ENCODE results near the gene HOXD3. TPM values are rescaled to one million over a fixed set of nuclear protein-coding genes. Genes with fewer than 3 reads are reported as not detected.

The HOXD3 gene
- polyA plus RNA-seq (2011; rRNA removed) (not detected in 2 replicates), polyA minus RNA-seq (2011; rRNA and poly(A)+ RNA removed) (not detected in 2 replicates)

DNA sequence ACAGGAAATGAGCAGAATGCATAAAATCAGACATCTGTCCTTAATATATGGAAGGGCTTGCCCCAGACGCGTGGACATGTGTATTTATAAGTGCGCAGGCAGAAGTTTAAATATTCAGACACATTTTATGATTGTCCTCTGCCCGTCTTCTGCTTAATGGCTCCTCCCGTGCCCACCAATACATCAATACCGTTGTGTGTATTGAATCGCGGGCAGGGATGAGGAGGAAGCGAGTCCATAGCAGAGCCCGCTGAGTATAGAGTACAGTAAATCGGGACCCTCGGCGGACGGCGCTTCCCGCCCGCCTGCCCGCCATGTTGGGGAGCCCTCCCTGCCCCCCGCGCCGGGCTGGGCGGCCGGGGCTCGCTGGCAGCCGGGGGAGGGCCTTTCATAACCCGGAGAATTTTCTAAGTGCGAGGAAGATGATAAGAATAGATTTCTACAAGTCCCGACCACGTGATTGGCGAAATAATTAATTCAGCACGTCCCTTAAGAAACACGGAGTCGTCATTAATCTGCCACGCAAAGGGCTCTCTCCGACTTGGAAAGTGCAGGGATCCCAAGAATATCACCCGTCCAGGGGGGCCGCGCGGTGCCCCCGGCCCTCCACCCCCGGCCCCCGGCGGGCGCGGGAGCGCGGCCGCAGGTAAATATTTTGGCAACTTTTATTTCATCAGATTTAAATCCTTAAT lies at the start of gene HOXD3:
Gene HOXD3 (plus strand): TSS at position 501 of the 692 bp plus-strand sequence. CDS start 11,808 bp downstream, outside the sequence.
- CTCF ChIA-PET, result interaction anchor here (1.4 kb wide), 1 partner anchor 991 kb away, joined by 3 read pairs; no protein-coding TSS in a partner anchor
- TF ChIP-seq, protein P1, sequence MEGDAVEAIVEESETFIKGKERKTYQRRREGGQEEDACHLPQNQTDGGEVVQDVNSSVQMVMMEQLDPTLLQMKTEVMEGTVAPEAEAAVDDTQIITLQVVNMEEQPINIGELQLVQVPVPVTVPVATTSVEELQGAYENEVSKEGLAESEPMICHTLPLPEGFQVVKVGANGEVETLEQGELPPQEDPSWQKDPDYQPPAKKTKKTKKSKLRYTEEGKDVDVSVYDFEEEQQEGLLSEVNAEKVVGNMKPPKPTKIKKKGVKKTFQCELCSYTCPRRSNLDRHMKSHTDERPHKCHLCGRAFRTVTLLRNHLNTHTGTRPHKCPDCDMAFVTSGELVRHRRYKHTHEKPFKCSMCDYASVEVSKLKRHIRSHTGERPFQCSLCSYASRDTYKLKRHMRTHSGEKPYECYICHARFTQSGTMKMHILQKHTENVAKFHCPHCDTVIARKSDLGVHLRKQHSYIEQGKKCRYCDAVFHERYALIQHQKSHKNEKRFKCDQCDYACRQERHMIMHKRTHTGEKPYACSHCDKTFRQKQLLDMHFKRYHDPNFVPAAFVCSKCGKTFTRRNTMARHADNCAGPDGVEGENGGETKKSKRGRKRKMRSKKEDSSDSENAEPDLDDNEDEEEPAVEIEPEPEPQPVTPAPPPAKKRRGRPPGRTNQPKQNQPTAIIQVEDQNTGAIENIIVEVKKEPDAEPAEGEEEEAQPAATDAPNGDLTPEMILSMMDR (IDR thresholded peaks at IDR 0.05; ENCODE audit: low read depth, low read length), result no peak
- POLR2A ChIA-PET, result no interaction called here

GRCh38 chr2:176107731-176108181 lies 49.4 kb upstream of the HOXD3 start:
- ChIA-PET POLR2A (interaction anchor here (0.6 kb wide), 1 partner anchor 735 kb away, joined by 3 read pairs; no protein-coding TSS in a partner anchor), CTCF (no interaction called here)
- TF ChIP-seq, protein P1 (IDR thresholded peaks at IDR 0.05; ENCODE audit: low read depth, low read length), result no peak
- H3K4me3 ChIP-seq (ENCODE audit: low read depth, low read length), result no peak overlapping the region
- no peak overlapping the region for H3K27ac ChIP-seq (ENCODE audit: low read depth, low read length)
- peaks cover 86% of the 10 kb centered on the region for H3K27me3 ChIP-seq (ENCODE audit: control insufficient read depth, insufficient read depth, low read length)
- H3K9me3 ChIP-seq (ENCODE audit: control insufficient read depth, insufficient read depth, low read length), result peaks cover 11% of the 10 kb centered on the region; the same call in 1 of the 2 replicates
- no peak for DNase-seq (ENCODE audit: low read depth, low spot score)

More for the DNA sequence above, at the start of gene HOXD3:
- Histone ChIP-seq H3K9me3 (ENCODE audit: control insufficient read depth, insufficient read depth, low read length) (peaks cover 9% of the 10 kb centered on the region; the same call in 1 of the 2 replicates), H3K4me3 (ENCODE audit: low read depth, low read length) (no peak within 1 kb of the TSS), H3K27me3 (ENCODE audit: control insufficient read depth, insufficient read depth, low read length) (peaks cover 92% of the 10 kb centered on the region), H3K27ac (ENCODE audit: low read depth, low read length) (no peak within 1 kb of the TSS)
- no peak for DNase-seq (ENCODE audit: low read depth, low spot score)

- POLR2A ChIA-PET, result no interaction called here
- Histone ChIP-seq H3K9me3 (ENCODE audit: control insufficient read depth, insufficient read depth, low read length) (peaks cover 13% of the 10 kb centered on the region; the same call in 1 of the 2 replicates), H3K27ac (ENCODE audit: low read depth, low read length) (no peak overlapping the region), H3K27me3 (ENCODE audit: control insufficient read depth, insufficient read depth, low read length) (peaks cover 89% of the 10 kb centered on the region), H3K4me3 (ENCODE audit: low read depth, low read length) (no peak overlapping the region)
- TF ChIP-seq, protein P1 (IDR thresholded peaks at IDR 0.05; ENCODE audit: low read depth, low read length), result no peak
- DNase-seq (ENCODE audit: low read depth, low spot score), result no peak
- CTCF ChIA-PET, result interaction anchor here (0.5 to 1.7 kb wide), 3 partner anchors 543 to 1660 kb away, joined by 4 to 5 read pairs (median 5); no protein-coding TSS in a partner anchor
These were observed 47.8 kb upstream of the HOXD3 start for GRCh38 chr2:176109192-176109901.

DNA sequence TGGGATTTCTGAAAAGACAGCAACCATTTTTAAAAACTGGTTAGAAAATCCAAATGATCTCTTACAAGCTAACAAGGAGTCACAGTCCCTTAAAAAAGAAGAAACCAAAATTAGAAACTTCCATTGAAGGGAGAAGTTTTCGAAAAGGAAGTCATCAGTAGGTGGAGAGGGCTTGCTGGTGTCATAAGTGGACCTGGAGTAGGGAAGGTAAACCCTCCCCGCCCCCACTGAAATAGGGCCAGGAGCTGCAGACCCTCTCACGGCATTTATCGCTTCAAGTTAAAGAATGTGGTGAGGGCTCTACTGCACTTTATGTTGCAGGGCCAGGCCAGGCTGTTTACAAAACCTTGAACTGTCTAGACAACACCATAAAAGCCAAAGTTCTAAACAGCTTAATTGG lies 47.2 kb upstream of the HOXD3 start:
- DNase-seq (ENCODE audit: low read depth, low spot score), result no peak
- TF ChIP-seq, protein P1 (IDR thresholded peaks at IDR 0.05; ENCODE audit: low read depth, low read length), result no peak
- Histone ChIP-seq H3K27me3 (ENCODE audit: control insufficient read depth, insufficient read depth, low read length) (peaks cover 89% of the 10 kb centered on the region), H3K9me3 (ENCODE audit: control insufficient read depth, insufficient read depth, low read length) (peaks cover 13% of the 10 kb centered on the region; the same call in 1 of the 2 replicates), H3K4me3 (ENCODE audit: low read depth, low read length) (no peak overlapping the region), H3K27ac (ENCODE audit: low read depth, low read length) (no peak overlapping the region)
- ChIA-PET POLR2A (no interaction called here), CTCF (interaction anchor here (0.5 to 1.9 kb wide), 8 partner anchors 11 to 1659 kb away, joined by 3 to 8 read pairs (median 4); no protein-coding TSS in a partner anchor)
